GM21737 (cell line): Measurements from ENCODE around the gene LPCAT3.

ENCODE experiments used
- ATAC-seq: cut with Tn5 transposase; IDR thresholded peaks from one replicate; pipeline ENCODE4 v1.9.1; 2021; ENCODE audit warnings: mild to moderate bottlenecking, moderate library complexity; ENCODE audit not compliant: unreplicated experiment

The LPCAT3 gene

DNA sequence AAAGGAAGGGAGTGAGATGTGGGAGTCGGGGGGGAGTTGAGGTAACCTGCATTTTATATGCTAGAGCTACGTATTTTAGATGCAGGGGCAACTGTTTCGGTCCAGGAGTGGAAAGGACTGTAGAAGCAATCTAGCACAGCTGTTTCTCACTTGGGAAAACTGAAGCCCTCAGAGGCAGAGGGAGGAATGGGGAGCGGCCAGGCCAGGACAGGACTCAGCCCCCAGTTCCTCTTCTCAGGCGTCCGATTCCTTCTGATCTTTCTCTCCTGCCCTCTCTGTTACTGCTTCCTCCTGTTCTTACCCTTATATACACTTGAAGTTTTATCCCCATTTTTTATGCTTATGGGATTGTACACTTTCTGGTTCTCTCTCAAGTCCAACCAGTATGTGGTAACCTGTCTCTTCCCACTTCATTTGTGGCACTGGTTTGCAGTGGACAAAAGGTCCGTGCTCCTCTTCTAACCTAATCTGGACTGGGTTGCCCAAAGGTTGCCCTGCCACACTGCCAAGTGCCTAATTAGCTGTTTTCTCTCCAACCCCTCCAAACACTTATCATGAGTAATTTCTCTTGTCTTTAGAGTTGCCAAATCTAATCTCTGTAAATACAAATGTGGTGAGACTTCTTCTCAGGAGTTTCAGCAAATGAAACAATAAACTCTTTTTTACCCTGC lies 16.2 kb downstream of the LPCAT3 start:
- ATAC-seq: no peak

DNA sequence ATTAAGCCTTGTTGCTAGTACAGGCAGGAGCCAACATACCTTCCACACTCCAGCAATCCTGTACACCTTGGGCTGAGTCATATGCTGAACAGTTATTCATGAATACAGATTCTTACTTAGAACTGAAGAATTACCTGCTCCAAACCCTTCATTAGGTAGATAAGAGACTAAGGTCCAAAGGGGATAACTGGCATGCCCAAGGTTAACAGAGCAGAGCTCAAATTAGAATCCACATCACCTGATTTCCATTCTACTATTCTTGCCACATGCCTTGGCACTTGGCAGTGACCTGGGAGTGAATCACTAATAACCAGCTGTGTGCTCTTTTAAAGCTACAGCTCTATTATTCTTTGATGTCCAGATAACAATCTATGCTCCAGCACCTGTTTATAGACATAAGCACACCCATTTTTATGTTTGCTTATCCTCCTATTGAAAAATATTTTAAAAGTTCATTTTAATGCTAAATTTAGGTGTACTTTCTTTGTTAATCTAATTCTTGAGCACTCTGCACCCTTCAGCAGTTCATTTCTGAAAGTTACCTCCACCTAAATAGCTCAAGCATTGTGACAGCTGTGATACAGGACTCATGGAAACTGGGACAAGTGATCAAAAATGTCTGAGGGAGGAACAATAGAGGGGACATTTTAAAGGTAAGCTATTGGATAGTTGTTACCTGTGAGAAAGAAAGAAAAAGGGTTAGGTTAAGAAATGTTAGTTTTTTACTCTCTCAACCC lies 19.4 kb downstream of the LPCAT3 start:
- no peak for ATAC-seq

GRCh38 chr12:6996040-6996441 lies 22.2 kb downstream of the LPCAT3 start:
- no peak for ATAC-seq

GRCh38 chr12:6987956-6988553 lies 30.2 kb downstream of the LPCAT3 start:
- no peak for ATAC-seq

DNA sequence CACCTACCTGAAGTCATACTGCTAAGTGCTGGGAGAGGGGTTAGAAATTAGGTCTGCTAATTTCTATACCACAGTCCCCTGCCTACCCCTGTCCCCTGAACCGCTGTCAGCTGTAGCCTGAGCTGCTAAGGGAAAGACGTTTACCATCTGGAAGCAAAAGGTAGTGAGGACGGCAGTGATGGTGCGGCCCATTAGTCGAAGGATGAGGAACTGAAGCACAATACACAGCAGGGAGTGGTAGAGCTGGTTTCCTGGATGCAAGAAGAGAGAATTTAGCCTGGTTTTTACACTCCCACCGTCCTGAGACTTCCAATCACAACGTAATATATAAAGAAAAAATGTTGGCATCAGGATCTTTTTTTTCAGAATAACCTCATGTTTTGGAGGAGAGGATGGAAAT lies 35.7 kb downstream of the LPCAT3 start:
- no peak for ATAC-seq

- ATAC-seq: no peak
These were observed 36.9 kb downstream of the LPCAT3 start for GRCh38 chr12:6981152-6982052.

- ATAC-seq: no peak
These were observed 37.5 kb downstream of the LPCAT3 start for GRCh38 chr12:6980740-6981139.

- no peak for ATAC-seq
These were observed 38.2 kb downstream of the LPCAT3 start for GRCh38 chr12:6980075-6980474.

DNA sequence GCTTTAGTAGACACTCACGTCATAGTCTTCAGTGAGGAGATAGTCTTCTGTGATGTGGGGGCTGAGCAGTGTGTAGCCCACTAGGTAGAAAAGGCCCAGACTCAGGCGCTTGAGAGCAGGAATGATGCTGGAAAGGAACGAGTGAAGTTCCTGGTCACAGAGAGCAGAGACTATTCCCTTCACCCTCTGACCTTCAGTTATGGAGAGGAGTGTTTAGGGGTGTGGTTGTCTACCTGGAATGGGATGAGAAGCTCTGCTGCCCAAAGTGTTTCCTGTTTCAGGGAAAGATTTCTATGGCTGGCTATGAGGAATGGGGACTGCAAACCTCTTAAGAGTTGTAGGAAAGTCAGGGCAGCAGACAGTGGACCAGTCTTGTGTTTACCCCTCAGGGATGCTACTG lies 38.8 kb downstream of the LPCAT3 start:
- ATAC-seq: no peak

DNA sequence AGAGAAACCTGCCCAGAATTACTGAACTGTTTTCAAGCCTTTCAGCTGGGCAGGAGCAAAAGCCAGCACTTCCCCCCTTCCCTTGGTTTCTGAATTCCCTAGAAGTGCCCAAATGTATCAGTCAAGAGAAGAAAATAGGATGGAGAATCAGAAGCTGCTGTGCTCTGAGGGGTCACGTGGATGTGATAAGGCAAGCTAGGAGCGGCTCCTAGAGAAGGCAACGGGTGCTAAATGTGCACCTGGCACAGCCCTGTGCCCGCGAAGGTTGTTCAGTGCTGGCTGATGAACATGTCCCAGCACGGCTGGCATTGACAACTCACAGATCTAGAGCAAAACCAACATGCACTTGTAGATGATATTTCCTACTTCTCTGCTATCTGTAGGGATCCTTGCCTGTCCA lies 39.3 kb downstream of the LPCAT3 start:
- no peak for ATAC-seq

DNA sequence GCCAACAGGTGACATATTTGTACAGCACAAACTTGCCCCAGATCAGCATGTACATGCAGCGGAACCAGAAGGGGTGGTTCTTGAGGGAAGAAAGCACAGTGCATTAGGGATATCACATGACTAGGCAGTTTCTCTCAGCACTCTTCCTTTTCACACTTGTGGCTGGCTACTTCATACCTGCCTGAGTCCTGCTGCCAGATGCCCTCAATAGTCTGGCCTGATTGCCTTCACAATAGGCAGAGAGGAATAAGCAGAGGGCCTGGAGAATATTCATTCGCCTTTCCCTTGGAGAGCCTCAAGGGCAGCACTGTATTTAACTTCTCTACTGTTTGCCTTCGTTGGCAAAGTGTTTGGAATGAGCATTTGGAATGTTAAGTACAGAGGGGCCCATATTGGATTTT lies 39.7 kb downstream of the LPCAT3 start:
- ATAC-seq: no peak

DNA sequence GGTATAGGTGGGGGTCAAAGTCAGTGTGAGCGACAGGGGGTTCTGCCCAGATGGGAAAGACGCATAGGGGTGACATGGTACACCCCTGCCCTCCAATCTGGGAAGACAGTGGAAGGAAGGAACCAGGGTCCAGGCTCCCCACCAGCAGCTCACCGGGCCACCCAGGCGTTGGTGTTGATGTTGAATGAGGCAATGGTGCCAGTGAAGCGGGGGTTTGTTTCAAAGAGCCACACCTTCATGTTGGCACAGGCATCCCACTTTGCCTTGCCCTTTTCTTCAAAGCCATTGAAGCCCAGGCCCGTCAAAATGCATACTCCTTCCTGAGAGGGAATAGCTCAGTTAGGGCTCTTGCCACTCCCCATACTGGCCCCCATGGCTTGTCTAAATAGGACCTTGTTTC lies 40.1 kb downstream of the LPCAT3 start:
- ATAC-seq: no peak

DNA sequence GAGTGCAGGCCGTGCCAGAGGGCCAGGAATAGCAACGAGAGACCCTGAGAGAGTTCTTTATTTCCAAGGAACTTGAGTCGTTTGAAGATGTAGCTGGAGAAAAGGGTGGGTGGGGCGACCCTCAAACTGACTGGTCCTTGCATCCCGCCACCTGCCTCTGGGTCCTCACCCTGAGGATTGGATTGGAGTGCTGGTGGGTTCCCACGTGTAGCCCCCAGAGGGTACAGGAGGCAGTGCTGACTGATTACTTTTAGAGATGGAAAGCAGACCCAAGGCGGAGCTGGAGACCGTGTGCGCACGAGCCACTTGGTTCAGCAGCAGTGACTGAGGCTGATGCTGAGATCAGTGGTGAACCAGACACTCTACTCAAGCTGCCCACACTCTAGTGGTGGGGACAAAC lies 40.6 kb downstream of the LPCAT3 start:
- ATAC-seq: no peak

DNA sequence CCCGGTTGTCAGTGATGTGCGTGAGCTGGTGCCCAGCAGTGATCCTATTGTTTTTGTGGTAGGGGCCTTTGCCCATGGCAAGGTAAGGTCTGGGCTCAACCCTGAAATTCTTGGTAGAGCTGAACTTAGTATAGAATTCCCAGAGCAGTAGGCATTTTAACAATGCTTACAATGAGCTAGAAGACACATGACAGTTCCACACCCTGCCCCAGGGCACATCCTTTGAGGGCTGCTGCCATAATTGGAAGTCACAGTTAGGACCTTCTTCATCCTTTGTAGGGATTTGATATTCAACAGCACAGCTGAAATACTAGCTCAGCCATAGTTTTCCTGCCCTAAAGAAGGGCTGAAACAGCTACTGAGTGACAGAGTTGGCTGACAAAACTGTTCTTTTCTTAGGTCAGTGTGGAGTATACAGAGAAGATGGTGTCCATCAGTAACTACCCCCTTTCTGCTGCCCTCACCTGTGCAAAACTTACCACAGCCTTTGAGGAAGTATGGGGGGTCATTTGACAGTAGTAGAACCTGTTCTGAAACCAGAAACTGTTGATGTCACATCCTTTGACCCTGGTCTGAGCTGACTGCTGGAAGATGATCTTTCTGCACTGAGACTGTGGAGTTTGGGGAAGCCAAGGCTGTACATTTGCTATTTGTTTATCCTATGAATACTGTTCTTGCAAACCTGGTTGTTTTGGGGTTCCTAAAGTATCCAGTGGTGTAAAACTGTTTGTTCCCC lies 42.8 kb downstream of the LPCAT3 start:
- no peak for ATAC-seq

DNA sequence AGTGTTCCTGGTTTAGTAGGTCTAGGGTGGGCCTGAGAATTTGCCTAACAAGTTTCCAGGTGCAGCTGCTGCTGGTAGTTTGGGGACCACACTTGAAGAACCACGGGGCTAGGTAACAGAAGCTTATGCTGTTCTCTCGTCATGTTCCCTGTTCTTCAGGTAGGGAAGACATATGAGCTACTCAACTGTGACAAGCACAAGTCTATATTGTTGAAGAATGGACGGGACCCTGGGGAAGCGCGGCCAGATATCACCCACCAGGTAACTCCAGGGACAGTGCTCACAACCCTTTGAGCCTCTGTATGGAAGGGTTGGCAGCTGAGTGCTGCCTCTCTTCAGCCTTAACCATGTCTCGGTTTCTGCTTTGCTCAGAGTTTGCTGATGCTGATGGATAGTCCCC lies 44.1 kb downstream of the LPCAT3 start:
- no peak for ATAC-seq

DNA sequence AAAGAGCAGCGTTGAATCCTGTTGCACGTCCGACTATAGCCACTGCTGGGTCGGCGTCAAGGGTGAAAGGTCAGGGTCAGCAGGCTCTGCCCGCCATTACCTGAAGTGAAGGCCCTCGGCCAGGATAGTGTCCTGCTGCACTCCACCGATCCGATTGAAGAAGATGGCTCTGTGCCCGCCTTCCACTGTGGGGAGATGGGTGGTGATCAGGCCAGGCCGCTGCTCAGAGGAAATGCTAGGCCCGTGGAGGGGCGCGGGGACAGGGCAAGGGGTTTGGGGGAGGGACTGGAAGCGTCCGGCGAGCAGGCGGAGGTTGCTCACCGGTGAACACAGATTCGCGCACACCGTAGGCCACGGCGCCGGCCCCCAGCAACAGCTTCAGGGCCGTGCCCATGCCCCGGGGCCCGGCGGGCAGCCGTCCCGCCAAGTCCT lies 48.2 kb downstream of the LPCAT3 start:
- ATAC-seq: no peak

DNA sequence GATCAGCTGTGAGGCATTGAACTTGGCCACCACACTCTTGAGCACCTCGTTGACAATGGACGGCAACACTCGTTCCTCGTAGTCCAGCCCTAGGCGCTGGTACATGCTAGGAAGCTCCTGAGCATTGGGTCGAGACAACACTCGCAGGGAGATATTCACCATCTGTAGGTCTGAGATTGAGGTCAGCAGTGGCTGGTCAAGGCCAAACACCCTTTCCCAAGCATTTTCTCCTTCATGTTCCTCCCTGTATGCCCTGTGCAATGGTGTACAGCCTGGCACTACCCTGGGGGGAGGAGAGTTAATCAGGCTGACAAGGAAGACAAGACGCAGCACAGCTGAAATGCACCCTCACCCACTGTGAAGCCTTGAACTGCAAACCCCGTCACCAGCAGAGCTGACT lies 49.9 kb downstream of the LPCAT3 start:
- no peak for ATAC-seq

- no peak for ATAC-seq
These were observed 50.6 kb downstream of the LPCAT3 start for GRCh38 chr12:6967651-6968100.

DNA sequence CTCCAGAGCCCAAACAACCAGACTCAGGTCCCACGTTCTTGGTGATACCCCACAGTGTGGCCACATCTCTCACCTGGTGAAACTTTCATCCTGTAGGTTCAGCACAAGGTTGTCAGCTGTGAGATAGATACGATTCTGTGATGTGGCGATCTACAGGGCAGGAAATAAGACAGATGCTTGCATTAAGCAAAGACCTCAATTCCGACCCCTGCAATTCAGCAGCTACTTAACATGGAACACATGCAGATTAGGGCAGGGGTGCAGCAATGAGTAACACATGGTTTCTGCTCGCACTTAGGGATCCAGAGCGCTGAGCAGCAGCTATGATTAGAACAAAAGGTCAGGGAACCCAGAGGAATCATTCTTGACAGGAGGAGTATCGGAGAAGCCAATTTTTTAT lies 51.9 kb downstream of the LPCAT3 start:
- ATAC-seq: no peak

DNA sequence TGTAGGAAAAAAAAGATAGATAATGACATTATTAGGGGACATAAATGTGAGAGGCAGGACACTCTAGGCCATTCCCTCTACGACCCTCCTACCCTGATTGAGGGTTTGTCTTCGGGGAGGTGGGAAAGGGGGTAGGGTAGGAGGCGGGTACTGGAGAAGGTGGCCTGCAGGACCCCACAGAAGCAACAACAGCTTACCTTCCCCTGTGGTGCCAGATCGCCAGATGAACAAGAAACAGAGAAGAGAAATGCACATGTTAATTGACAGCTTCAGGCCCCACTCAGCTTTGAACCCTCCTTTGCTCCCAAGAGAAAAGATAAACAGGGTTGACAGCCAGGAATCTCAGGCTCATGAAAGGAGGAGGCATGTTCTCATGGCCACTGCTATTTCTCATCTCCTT lies 52.6 kb downstream of the LPCAT3 start:
- no peak for ATAC-seq
